Retinal pigment epithelial cell (primary cell): Measurements from ENCODE around the gene PLCB1.
"Not testable (repeated sequence)": the region's sequence is repeated elsewhere in the genome, so short reads cannot be mapped to it uniquely, and the experiment has no call there.

Experiments used
- DNase-seq: peaks from one replicate; pipeline ENCODE4 v3.0.0-alpha.2; 2010; ENCODE audit warnings: low read depth
- H3K4me3 ChIP-seq: 2 replicates; pipeline ENCODE4 v1.5.1; 2011; ENCODE audit warnings: mild to moderate bottlenecking, low read length, control low read depth, moderate library complexity
- CTCF ChIP-seq: conservative IDR thresholded peaks from 2 replicates; pipeline ENCODE4 v1.5.1; 2011; ENCODE audit warnings: low read depth, low read length, control low read depth, inconsistent platforms

PLCB1 gene

GRCh38 chr20:8457978-8458377 lies 325.9 kb downstream of the PLCB1 start:
- TF ChIP-seq CTCF, result no peak
- no peak overlapping the region for H3K4me3 ChIP-seq
- no peak for DNase-seq

GRCh38 chr20:8461186-8461585 lies 329.1 kb downstream of the PLCB1 start:
- H3K4me3 ChIP-seq, result no peak overlapping the region
- DNase-seq, result no peak
- no peak for TF ChIP-seq CTCF

- no peak for TF ChIP-seq CTCF
- no peak overlapping the region for H3K4me3 ChIP-seq
- DNase-seq, result no peak
These were observed 332.3 kb downstream of the PLCB1 start for GRCh38 chr20:8464368-8464767.

- not testable (repeated sequence) for H3K4me3 ChIP-seq, DNase-seq
These were observed 334.7 kb downstream of the PLCB1 start for GRCh38 chr20:8466781-8467180.

GRCh38 chr20:8470156-8470555 lies 338.1 kb downstream of the PLCB1 start:
- H3K4me3 ChIP-seq, result no peak overlapping the region
- no peak for DNase-seq
- no peak for TF ChIP-seq CTCF

- no peak for TF ChIP-seq CTCF
- no peak for DNase-seq
These were observed 339.4 kb downstream of the PLCB1 start for GRCh38 chr20:8471465-8471864.

GRCh38 chr20:8473459-8473858 lies 341.4 kb downstream of the PLCB1 start:
- no peak overlapping the region for H3K4me3 ChIP-seq
- DNase-seq, result no peak
- TF ChIP-seq CTCF, result no peak

More at GRCh38 chr20:8471465-8471864, 339.4 kb downstream of the PLCB1 start:
- H3K4me3 ChIP-seq, result no peak overlapping the region
